Cerebellar cortex (tissue), 1 donor: ENCODE data around the gene ZKSCAN3.
"Not testable (repeated sequence)": the region's sequence is repeated elsewhere in the genome, so short reads cannot be mapped to it uniquely, and the experiment has no call there.

Experiments used
- DNase-seq: peaks from one replicate; pipeline ENCODE4 v3.0.0-alpha.2; 2015; ENCODE audit warnings: low spot score

ZKSCAN3 gene

GRCh38 chr6:28343898-28344677 lies 5.7 kb upstream of the ZKSCAN3 start:
- no peak for DNase-seq

GRCh38 chr6:28345201-28345600 lies 4.5 kb upstream of the ZKSCAN3 start:
- no peak for DNase-seq

GRCh38 chr6:28347119-28347518 lies 2.6 kb upstream of the ZKSCAN3 start:
- no peak for DNase-seq

GRCh38 chr6:28349344-28349891 lies 329 bp upstream of the ZKSCAN3 start:
- no peak for DNase-seq

GRCh38 chr6:28351087-28351486 lies 1.3 kb downstream of the ZKSCAN3 start:
- DNase-seq = no peak

GRCh38 chr6:28351493-28351925 lies 1.8 kb downstream of the ZKSCAN3 start:
- no peak for DNase-seq

GRCh38 chr6:28353356-28353755 lies 3.6 kb downstream of the ZKSCAN3 start:
- DNase-seq = no peak

- DNase-seq = peak; percentile 55
Observed at GRCh38 chr6:28353981-28354676, 4.4 kb downstream of the ZKSCAN3 start.

GRCh38 chr6:28354688-28355554 lies 5.2 kb downstream of the ZKSCAN3 start:
- no peak for DNase-seq

- peak; percentile 96 for DNase-seq
Observed at GRCh38 chr6:28355743-28356665, 6.3 kb downstream of the ZKSCAN3 start.

- DNase-seq = no peak
Observed at GRCh38 chr6:28356666-28357020, 6.9 kb downstream of the ZKSCAN3 start.

GRCh38 chr6:28357036-28357435 lies 7.3 kb downstream of the ZKSCAN3 start:
- no peak for DNase-seq

GRCh38 chr6:28359562-28359961 lies 9.8 kb downstream of the ZKSCAN3 start:
- DNase-seq = not testable (repeated sequence)

- no peak for DNase-seq
Observed at GRCh38 chr6:28360961-28361360, 11.2 kb downstream of the ZKSCAN3 start.

GRCh38 chr6:28365590-28365989 lies 15.8 kb downstream of the ZKSCAN3 start:
- DNase-seq = not testable (repeated sequence)

GRCh38 chr6:28368522-28368921 lies 18.8 kb downstream of the ZKSCAN3 start:
- DNase-seq = no peak

GRCh38 chr6:28369463-28369862 lies 19.7 kb downstream of the ZKSCAN3 start:
- no peak for DNase-seq

GRCh38 chr6:28370440-28370839 lies 20.7 kb downstream of the ZKSCAN3 start:
- DNase-seq = no peak

- no peak for DNase-seq
Observed at GRCh38 chr6:28371280-28371679, 21.5 kb downstream of the ZKSCAN3 start.

GRCh38 chr6:28371706-28372451 lies 22.1 kb downstream of the ZKSCAN3 start:
- no peak for DNase-seq
